NCI-H1694 (cell line): Measurements from ENCODE around the gene NCF4.

ENCODE experiments used
- DNase-seq: peaks from one replicate; lab custom pipeline; 2025; lab: John Stamatoyannopoulos, UW

The NCF4 gene

DNA sequence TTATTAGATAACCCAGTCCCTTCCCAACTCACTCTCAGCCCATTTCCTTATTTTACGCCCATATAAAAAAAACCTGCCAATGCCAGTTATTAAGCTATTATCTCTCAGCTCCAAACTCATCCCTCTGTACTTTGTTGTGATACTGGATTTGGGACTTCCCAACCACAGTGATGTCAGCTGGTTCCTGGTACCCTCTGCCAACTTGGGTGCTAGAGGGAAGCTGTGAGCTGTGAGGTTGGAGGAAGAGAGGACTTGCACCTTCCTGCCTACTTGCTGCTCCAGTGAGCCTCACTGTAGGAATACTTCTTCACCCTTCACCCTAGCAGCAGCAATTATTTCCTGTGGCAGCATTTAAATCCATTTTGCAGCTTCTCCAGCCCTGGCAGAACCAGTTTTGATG lies 33.5 kb downstream of the NCF4 start:
- no peak for DNase-seq

DNA sequence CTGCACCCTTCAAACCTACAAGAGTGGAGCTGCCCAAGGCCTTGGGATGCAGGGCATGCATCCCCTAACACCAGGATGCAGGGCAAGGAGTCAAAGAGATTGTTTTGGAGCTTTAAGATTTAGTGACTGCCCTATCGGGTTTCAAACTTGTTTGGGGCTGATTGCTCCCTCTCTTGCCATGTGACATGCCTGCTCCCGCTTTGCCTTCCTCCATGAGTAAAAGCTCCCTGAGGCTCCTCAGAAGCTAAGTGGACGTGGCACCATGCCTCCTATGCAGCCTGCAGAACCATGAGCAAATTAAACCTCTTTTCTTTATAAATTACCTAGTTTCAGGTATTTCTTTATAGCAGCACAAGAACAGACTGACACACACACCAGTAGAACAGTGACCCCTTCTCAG lies 36.8 kb downstream of the NCF4 start:
- DNase-seq: no peak

DNA sequence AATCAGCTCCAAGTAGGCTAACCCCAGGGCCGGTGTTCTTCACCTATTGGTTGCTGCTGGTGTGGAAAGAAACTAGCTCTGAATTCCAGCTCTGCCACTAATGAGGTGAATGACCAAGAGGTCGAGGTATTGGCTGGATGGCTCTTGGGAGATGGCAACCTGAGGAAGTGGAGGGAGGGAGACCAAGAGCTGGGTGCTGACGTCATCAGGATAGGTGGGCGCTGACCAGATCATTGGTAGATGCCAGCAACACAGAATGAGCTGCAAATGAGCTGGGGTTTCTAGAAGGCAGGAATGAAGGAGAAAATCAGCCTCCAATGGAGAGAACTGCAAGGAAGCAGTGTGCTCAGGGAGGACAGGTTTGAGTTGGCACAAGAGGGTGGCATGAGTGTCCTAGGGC lies 37.9 kb downstream of the NCF4 start:
- DNase-seq: no peak

DNA sequence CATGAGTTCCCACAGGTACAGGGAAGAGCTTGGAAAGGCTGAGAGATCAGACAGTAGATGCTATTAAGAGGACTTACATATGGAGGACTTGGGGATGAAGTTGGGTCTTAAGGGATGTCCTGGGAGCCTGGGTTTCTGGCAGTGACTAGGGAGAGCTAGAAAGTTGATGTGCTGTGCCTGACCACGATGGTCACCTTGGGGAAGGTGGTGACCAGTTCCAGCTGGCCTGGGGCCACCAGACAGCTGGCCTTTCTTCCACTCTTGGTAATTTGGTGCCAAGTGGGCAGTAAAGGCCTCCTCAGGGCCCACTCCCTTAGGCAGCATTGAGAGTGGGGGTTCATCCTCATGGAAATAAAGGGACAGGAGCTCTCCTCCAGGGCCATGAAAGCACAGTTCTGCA lies 38.7 kb downstream of the NCF4 start:
- DNase-seq: no peak

DNA sequence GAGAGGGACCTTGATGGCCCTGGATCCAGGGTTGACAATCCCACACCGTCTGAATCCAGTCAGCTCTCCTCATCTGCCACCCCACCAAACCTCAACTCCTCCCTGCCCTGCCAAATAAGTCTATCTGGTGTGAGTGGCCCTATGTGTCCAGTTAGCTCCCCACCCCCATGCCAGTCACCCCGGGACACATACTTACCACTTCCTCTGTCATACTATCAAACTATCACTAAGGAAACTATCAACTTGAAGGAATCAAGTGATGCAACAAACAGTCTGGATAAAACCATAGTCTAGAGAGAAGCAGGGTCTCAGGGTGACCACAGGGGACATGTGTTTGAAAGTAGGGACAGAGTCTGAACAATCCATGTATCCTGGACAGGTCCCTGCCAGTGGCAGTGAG lies 39.4 kb downstream of the NCF4 start:
- no peak for DNase-seq

DNA sequence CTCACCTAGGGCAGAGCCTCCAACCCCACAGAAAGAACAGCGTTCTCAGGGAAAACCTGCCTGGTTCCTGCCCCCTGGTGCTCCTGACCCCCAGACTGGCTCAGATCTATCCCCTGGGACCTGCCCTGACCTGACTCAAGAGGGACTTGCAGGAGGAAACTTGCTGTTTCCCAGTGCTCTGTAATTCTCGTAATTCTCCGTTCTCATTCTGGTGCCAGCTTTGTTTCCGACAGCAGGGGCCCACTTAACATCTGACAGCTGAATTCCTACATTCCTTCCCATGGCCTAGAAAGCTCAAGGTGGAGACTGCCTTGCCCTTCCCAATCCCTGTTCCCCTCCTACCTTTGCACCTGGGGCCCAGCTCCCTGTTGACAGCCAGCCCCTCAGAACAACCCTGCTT lies 40.1 kb downstream of the NCF4 start:
- DNase-seq: no peak

DNA sequence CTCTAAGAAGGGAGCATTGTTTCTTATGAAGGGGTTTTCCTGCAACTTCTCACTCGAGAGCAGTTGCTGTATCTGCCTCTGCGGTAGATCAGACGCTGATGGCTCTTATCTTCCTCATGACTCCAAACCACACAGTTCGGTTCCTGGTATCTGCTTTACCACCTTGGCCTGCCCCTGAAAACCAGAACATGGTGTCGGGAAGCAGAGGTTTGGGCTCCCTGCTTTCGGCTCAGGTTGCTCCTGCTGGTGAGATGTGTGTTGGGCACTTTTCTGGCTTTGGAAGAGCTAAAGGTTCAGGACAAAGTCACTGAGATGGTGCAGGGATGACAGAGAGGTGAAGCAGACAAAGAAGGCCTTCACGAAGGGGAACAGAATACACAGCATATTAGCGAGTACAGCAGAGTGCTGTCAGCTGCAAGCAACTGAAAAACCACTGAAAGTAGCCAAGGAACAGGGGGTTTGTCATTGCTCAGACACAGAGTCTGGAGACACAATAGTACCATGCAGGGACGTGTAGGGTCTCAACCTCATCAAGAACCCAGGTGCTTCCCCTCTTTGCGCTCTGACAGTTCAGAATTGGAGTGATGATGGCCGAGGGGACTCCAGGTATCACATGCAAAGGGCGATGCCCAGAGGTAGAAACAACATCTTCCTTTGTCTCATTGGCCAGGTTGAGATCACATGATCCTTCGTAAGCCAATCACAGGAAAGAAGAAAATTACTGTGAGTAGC lies 40.8 kb downstream of the NCF4 start:
- no peak for DNase-seq

DNA sequence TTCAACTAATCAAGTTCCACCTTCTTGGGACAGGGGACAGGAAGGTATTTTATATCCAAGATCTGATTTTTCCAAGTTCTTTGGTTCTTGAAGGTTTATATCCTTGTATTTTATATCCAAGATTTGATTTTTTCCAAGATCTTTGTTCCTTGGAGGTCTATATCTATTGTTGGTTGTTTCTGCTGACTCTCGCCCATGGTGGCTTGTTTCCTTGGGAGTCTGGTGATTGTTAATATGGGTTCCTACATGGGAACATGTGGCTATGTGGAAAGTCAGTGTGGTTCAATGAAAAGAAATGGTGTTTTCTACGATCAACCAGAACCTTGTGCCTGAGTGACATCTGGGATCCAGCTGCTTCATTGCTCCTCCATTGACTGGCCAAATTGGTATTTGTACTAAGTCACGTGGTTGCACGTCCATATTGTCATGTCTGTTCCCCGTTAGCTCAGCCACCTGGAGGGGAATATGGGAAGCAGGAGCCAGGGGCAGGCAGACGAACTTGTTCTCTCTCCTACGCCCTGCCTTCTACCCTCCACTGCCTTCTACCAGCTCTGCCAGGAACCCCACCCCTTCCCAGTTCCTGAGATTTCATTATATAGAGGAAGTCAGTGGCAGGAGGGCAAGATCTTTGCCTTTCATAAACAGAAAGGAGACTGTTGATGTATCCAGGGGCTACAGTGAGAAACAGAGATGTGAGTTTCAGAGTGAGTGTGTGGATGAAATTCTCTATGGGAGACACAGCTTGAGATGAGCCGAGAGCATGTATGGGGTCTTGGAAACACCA lies 41.5 kb downstream of the NCF4 start:
- DNase-seq: no peak

DNA sequence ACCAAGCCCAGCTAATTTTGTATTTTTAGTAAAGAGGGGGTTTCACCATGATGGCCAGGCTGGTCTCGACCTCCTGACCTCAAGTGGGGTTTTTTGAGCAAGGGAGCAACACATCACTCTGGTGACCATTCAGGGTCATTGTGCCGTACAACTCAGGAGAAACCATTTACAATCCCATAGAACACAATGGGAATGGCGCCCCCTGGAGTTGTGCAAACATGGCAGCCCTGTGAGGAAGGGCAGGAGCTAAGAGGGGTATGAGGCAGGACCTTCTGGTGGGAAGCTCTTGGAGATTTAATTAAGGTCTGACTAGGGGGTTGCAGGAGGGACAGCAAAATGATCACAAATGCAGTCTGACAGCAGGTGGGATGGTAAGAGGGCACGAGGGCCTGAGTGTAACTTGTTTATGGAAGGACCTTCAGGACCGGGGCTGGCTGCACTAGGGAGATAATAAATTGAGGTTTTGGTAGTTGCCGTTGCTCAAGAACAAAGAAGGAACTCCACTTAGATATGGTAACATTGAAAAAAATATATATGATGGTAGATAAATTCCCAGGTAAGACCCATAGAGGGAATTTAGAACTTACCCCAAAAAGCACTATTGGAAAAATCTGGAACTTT lies 43.6 kb downstream of the NCF4 start:
- DNase-seq: no peak

DNA sequence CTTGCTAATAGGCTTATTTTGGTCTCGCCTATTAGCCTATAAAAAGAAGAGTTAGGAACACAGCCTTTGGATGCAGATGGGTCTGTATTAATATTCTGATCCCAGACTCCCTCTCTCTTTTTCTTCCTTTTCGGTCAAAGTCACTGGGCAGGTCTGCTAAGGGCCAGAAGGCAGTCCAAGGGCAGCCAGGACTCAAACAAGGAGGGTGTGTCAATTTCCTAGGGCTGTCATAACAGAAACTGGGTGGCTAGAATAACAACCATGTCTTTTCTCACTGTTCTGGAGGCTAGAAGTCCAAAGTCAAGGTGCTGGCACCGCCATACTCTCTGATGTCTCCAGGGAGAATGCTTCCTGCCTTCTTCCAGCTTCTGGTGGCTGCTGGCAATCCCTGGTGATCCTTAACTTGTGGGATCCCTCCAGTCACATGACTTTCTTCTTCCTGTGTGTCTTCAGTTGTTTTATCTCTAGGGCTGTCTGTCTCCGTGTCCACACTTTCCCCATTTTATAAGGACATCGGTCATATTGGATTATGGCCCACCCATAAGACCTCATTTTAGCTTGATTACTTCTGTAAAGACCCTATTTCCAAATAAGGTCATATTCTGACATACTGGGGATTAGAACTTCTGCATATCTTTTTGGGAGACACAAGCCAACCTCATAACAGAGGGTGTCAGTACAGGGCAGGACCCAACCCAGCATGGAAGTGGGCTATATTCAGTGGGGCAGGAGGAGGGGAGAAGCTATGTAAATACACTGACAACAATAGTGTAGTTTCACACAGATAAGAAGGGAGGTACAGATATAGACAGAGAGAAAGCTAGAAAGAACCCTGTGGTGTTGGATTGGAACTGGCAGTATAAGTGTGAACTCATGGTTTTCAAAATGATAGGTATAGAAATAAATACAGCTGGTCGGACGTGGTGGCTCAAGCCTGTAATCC lies 46.7 kb downstream of the NCF4 start:
- no peak for DNase-seq

DNA sequence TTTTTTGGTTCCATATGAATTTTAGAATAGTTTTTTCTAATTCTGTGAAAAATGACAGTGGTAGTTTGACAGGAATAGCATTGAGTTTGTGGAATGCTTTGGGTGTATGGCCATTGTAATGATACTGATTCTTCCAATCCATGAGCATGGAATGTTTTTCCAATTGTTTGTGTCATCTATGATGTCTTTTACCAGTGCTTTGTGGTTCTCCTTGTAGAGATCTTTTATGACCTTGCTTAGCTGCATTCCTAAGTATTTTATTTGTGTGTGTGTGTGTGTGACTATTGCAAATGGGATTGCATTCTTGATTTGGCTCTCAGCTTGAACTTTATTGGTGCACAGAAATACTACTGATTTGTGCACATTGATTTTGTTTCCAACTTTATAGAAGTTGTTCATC lies 49.7 kb downstream of the NCF4 start:
- no peak for DNase-seq

DNA sequence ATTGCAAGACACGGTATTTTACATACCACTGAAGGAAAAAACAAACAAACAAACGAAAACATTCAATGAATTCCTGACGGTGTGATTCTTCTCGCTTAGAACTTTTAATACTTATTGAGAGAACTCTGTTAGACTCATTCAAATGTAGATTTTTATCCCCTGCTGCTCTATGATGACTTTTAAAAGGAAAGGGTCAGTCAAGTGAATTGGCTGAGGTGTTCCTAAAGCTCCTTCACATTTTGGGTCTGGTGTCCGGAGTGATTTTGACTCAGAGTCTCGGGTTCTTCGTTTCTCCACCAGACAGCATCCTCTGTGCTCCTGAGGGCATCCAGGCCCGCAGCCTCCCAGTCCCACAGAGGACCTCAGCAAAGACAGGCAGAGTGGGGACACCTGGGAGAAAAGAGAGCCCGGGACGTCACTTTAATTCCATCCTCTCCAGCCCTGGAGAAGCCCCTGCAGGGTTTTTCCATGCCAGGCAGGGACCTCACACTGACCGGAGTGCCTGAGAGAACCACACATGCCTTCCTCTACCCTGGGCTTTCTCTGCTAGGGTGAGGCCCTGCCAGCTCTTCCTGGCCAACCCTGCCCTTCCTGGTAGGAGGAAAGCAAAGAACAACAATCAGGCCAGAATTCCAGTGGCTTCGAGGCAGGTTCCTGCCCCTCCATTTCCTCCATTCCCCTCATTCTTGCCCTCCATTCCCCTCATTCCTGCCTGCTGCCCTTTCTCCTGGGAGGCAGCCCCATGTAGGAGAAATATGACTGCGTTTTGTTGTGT lies 51.3 kb downstream of the NCF4 start:
- DNase-seq: no peak

DNA sequence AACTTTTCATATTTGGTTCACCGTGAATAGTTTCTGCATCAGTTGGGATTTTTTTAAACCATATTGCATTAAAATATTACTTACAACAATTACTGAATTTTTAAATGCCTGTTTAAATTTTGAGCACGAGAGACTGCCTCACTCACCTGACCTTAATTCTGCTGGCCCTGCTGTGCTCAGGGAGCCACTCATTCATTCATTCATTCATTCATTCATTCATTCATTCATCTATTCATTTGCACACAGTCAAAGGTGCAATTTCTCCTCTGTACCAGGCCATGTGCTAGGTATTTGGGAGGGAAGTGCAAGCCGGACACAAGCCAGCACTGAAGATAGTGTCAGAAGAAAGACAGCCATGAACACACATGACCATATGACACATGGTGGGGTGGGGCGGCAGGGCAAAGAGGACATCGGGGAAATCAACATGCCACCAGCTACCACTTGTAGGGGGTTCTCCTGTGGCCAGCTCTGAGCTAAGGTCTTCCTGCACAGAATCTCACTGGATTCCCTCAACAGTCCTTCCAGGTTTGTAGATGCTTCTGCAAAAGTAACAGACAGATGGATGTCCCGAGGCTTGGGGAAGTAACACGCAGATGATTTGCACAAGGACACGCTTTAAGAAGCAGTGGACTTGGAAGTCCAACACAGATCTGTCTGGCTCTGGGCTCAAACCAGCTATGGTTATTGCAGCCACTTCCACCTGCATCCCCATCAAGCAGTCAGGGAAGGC lies 52.1 kb downstream of the NCF4 start:
- no peak for DNase-seq

DNA sequence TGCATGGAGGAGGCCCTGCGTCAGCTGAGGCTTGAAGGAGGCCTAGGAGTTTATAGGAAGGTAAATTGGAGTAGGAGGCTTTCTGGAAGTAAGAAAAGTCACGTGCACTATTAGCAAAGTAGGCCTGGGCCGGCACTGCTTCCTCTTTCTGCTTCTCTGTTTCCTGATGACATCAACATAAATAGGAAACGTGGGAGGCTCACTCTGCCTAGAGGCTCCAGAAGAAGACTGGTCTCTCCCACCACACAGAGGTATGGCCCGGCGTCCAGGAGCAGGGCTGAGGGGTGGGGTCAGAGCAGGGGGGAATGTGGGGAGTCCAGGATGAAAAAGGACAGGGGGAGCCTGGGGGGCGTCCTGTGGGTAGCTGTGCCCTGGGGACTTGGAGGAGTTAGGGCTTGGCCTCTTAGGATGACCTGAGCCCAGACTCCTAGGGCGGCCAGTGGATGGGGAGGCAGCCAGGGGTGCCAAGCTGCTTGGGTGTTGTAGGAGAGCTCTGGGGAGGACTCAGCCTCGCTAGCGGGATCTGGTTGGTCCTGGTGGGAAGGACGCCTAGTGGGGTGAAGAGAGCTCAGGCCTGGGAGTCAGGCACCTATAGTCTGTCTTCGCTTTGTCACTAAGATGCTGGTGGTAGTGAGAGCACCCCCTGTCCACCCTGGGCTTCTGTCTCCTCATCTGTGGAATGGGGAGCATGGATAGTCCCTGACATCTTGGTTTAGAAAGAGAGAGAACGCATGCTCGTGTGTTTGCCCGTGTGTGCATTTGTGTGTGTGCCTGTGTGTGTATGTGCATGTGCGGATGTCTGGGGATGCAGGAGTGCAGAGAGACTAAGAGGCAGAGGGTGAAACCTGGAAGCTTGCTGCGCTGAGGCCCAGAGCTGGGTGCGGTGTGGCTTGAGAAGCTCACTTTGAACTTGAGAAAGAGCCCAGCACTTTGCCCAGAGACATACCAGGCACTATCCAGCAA lies 52.9 kb downstream of the NCF4 start, which contains the start of gene CSF2RB:
TSS of gene CSF2RB (plus strand) at position 202 of the 963 bp plus-strand sequence. CDS start 8,580 bp downstream, outside the sequence.
- DNase-seq: no peak

DNA sequence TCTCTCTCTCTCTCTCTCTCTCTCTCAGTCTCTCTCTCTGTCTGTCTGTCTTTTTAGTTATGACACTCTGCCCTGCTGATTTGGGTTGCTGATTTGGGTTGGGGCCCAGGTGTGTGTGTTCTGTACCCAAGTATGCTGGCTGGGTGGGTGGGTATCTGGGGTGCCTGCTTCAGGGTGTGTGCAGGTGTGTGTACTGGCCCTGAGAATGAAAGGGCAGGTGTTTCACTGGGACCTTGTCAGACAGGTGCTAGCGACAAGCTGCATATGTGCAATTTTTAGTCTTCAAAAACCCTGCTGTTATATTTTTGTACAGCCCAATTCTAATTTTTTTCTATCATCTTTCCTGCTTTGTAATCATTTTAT lies 53.6 kb downstream of the NCF4 start:
- DNase-seq: no peak

DNA sequence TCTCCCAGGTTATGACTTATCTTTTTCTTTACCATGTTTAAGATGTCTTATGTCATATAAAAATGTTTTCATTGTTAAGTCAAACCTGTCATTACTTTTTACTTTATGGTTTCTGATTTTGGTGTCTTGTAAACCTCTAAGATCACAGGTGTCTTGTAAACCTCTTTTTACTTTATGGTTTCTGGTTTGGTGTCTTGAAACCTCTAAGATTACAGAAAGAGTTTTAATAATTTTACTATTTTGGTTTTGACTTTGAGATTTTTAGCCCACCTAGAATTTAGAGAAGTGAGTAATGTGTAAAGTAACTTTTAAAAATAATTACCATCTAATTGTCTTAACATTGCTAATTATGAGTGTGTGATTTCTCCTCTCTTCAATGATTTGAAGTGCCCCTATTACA lies 55.2 kb downstream of the NCF4 start:
- DNase-seq: no peak

DNA sequence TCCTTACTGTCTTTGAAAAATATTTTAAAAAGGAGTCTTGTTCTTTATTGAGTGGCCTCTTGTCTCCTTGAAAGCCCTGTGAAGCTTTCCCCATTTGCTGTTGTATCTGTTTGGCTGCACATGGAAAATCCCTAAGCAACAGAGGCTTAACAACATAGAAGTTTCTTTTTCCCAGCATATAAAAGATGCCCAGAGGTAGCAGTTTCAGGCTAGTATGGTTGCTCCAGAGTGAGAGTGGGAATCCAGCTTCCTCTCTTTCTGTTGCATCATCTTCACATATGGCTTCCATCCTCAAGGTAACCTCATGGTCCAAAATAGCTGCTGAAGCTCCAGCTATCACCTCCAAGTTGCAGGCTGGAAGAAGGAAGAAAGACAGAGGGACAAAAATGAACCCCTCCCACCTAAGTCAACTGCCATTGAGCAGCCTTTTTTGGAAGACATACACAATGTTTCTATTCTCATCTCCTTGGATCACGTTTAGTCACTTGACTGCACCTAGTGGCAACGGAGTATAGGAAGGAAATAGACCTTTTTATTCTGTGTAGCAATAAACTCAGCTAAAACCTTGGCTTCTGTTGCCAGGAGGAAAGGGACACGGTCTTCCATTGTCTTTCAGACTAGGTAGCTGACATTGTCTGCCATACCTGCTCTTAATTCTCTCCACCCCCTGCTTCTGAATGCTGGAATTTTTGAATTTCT lies 57.9 kb downstream of the NCF4 start:
- DNase-seq: no peak

DNA sequence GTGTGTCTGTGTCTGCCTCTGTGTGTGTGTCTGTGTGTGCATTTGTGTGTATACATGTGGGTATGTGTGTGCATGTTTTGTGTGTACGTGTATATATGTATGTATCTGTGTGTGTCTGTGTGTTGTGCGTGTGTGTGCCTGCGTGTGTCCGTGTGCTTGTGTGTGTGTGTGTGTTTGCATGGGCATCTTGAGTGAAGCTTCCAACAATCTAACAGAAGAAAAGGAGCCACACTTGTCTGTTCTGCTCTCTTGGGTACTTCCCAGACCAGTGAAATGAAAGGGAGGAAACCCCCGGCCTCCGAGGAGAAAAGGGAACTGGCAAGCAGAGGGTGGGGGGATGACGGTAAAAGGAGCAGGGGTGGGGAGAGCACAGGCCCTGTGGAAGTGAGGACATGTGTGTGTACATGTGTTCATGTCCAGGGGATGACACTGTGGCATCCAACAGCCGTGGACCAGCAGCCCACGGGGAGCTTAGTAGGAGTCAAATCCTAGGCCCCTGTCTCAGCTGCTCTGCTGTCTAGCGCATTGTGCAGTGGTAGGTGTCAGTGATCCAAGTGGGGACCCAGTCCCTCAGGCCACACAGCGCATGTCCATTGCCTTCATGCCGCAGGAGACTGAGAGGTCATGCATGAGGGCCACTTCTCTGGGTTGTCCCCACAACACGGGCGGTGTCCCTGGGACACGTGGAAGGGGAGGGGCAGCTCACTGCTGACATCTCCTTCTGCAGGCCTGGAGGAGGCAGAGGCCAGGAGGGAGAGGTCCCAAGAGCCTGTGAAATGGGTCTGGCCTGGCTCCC lies 60.7 kb downstream of the NCF4 start:
- no peak for DNase-seq
